Stimulated activated CD4-positive, alpha-beta T cell treated with anti-CD3 and anti-CD28 coated beads, Interleukin-15, amount 100 ng/mL, for 1 hour (primary cell): Measurements from ENCODE around the gene SIRT6.
"Not testable (repeated sequence)": the region's sequence is repeated elsewhere in the genome, so short reads cannot be mapped to it uniquely, and the experiment has no call there.

ENCODE experiments used
- DNase-seq, 2 donors: peaks; one replicate each; pipeline ENCODE4 v3.0.0-alpha.2; 2020; ENCODE audit warnings: low read depth in 1 of 2, low spot score in 1 of 2

The SIRT6 gene

DNA sequence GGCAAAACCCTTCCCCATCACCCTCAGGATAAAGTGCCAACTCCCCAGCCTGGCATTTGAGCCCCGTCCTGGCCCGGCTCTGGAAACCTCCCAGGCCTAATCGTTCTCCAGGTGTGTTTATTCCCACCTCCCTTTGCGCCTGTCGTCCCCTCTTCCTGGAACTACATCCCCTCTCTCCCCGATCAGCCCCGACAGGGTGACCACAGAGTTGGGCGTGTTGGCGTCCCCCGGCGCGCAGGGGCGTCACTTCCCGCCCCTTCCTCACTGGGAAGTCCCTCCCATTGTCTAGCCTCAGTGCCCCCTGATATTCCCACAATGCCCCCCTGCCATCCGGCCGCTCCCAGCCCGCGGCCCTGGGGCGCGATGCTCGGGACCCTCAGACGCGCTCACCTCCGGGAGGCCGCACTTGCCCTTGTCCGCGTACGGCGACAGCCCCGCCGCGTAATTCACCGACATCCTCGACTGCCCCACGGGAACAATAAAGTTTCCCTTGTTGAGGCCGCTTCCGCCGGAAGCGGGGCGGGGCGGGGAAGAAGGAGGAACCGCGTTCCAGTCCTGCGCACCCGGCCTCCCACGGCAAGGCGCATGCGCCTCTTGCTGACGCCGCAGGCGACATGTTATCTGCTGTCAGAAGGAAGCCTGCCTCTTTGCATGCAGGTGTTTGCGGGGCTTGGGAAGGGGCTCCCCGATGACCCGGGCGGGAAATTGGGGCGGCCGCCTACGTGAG is at the start of gene SIRT6, which contains the start of gene ANKRD24:
Gene SIRT6, minus strand, starts transcription at position 480 of the 727 bp plus-strand sequence. Its CDS starts 24 bp downstream, at position 456.
Gene ANKRD24, plus strand, starts transcription at position 606 of the 727 bp plus-strand sequence. CDS start 3,737 bp downstream, outside the sequence.
- DNase-seq: peak; percentile 92 to 95

DNA sequence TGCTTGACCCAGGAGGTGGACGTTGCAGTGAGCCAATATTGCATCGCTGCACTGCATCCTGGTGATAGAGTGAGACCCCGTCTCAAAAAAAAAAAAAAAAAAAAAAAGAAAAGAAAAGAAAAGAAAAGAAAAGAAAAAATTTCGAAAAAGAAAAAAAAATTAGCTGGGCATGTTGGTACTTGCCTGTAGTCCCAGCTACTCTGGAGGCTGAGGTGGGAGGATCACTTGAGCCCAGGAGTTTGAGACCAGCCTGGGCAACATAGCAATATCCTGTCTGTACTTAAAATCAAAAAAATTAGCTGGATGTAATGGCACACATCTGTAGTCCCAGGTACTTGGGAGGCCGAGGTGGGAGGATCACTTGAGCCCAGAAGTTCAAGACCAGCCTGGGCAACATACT is 49.8 kb upstream of the SIRT6 start:
- DNase-seq: not testable (repeated sequence)

- DNase-seq: not testable (repeated sequence)
These were observed 49.2 kb upstream of the SIRT6 start for GRCh38 chr19:4231521-4231920.

- DNase-seq: not testable (repeated sequence)
These were observed 47.9 kb upstream of the SIRT6 start for GRCh38 chr19:4230237-4230636.

- DNase-seq: peak in 1 of 2 donors; percentile 41
These were observed 47.0 kb upstream of the SIRT6 start, which contains the start of gene EBI3 for GRCh38 chr19:4229179-4229931. EBI3 (plus strand) TSS chr19:4229523; CDS start chr19:4229551, 28 bp downstream.

GRCh38 chr19:4228765-4229178 is 46.4 kb upstream of the SIRT6 start:
- DNase-seq: no peak

DNA sequence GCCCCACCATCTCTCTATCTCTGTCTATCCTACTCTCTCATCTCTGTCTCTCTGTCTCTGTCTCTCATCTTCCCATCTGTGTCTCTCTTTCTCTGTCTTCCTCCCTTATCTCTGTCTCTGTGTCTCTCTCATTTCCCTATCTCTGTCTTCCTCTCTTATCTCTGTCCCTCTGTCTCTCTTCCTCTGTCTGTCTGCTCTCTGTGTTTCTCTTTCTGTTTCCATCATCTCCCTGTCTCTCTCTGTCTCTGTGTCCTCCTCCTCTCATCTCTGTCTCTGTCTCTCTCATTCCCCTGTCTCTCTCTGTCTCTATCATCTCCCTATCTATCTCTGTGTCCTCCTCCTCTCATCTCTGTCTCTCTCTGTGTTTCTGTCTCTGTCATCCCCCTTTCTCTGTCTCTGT is 45.4 kb upstream of the SIRT6 start:
- DNase-seq: no peak

DNA sequence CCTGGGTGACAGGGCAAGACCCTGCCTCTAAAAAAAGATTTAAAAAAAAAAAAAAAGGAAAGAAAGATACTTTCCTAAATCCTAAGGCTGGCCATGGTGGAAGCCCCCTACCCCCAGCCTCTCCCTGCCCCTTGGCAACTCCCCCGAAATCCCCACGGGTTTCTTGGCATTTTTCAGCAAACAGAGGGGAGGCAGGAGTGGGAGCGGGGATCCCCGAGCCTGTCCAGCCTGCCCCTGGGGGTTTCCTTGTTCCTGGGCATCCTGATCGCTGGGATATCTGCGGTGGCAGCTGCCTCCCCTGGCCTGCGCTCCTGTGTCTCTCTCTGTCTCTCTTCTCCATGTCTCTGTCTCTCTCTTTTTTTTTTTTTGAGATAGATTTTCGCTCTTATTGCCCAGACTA is 43.5 kb upstream of the SIRT6 start:
- DNase-seq: no peak

GRCh38 chr19:4224470-4224869 is 42.1 kb upstream of the SIRT6 start:
- no peak for DNase-seq

DNA sequence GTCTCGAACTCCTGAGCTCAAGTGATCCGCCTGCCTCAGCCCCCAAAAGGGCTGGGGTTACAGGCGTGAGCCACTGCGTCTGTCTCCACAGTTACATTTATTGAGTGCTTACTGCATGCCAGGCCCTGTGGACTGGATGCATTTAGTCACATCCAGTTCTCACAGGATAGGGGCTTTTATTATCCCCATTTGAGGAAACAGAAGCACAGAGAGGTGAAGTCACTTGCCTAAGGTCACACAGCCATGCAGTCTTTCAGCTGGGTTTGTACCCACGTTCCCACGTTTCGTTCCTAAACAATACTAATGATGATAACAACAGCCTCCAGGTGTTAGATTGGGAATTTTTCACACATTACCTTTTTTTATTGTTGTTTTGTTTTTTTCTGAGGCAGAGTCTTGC is 37.8 kb upstream of the SIRT6 start:
- DNase-seq: no peak

- not testable (repeated sequence) for DNase-seq
These were observed 36.2 kb upstream of the SIRT6 start for GRCh38 chr19:4218523-4218922.

DNA sequence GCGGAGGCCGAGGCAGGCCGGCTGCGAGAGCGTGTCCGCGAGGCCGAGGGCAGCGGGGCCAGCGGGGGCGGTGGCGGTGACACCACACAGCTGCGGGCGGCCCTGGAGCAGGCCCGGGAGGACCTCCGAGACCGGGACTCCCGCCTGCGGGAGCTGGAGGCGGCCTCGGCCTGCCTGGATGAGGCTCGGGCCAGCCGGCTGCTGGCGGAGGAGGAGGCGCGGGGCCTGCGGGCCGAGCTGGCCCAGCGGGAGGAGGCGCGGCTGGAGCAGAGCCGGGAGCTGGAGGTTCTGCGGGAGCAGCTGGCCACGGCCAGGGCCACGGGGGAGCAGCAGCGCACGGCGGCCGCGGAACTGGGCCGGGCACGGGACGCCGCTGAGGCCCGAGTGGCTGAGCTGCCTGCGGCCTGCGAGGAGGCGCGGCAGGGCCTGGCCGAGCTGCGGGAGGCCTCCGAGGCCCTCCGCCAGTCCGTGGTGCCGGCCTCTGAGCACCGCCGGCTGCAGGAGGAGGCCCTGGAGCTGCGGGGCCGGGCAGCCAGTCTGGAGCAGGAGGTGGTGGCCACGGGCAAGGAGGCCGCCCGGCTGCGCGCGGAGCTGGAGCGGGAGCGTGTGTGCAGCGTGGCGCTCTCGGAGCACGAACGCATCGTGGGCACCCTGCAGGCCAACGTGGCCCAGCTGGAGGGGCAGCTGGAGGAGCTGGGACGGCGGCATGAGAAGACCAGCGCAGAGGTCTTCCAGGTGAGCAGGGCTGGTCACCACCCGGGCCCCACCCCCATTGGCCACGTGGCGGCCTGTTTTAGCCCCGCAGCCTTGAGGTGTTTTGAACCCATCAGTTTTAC is 35.3 kb upstream of the SIRT6 start:
- no peak for DNase-seq

DNA sequence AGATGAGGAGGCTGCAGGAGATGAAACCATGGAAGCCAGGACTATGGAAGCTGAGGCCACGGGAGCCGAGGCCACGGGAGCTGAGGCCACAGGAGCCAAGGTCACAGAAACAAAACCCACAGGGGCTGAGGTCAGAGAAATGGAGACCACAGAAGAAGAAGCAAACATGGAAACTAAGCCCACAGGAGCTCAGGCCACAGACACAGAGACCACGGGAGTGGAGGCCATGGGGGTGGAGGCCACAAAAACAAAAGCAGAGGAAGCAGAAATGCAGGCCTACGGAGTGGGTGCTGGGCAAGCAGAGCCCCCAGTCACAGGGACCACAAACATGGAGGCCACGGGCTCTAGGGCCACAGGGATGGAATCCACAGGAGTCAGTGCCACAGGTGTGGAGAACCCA is 34.5 kb upstream of the SIRT6 start:
- DNase-seq: no peak

DNA sequence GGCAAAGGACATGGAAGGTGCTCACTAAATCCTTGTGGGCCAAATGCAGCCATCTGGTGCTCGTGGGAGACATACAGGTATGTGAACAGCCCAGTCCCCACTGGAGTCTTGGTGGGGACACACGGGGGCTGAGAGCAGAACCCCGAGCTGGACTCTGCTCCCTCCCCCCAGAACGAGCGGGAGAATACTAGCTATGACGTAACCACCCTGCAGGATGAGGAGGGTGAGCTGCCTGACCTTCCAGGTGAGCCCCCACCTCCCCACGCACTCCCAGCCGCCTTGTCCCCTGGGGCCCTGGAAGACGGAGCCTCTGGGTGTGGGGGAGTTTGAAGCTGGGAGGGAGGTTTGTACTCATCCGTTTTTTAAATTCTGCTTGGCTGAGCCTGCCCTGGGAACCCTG is 33.4 kb upstream of the SIRT6 start:
- no peak for DNase-seq

DNA sequence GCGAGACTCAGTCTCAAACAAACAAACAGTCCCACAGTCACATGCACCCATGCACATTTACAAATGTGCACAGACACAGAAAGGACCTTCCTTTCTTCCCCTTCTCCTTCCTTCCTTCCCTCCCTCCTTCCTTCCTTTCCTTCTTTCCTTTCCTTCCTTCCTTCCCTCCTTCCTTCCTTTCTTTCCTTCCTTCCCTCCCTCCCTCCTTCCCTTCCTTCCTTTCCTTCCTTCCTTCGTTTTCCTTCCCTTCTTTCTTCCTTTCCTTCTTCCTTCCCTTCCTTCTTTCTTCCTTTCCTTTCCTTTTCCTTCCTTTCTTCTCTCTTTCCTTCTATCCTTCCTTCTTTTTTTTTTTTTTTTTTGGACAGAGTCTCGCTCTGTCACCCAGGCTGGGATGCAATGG is 30.8 kb upstream of the SIRT6 start:
- no peak for DNase-seq

DNA sequence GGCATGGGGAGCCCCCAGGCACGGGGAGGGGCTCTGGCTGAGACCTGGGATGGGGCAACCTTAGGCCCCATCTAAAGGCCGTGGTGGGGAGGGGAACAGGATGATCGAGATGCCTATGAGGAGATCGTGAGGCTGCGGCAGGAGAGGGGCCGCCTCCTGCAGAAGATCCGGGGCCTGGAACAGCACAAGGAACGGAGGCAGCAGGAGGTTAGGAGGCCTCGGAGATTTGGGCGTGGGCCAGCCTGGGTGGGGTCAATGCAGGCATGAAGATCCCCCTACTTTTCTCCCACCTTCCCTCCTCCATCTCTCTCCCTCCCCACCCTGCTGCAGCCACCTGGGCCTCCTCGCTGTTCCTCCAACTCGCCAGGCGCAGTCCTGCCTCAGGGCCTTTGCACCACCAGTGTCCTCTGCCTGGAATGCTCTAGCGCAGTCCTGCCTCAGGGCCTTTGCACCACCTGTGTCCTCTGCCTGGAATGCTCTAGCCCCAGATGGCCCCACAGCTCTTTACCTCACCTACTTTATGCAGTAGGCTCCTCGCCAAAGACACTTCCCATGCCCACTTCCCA is 27.9 kb upstream of the SIRT6 start:
- DNase-seq: no peak

DNA sequence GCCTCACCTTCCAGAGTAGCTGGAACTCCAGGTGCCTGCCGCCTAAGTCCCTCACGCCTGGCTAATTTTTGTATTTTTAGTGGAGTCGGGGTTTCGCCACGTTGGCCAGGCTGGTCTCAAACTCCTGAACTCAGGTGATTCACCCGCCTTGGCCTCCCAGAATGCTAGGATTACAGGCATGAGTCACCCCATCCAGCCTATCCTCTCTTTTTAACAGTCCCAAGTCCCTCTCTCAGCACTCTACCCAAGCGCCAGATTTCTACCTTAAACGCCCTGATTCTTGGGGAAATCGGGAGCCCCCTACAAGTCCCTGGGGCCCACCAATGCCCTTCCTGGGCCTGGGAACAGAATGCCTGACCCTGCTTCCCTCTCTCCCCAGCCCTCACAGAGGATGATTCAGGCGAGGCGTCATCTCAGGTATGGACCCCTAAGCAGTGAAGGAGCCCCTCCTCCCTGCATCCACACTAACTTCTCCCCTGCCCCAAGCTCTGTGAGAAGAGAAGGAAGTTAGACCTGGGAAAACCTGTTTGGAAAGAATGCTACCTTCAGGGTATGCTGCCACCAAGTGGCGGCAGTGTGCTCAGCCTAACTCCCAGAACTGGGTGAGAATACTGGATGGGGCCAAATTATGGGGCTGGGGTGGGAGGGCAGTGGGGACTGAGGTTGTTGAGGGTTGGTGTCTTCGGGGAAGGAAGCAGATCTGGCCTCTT is 26.2 kb upstream of the SIRT6 start:
- DNase-seq: no peak

DNA sequence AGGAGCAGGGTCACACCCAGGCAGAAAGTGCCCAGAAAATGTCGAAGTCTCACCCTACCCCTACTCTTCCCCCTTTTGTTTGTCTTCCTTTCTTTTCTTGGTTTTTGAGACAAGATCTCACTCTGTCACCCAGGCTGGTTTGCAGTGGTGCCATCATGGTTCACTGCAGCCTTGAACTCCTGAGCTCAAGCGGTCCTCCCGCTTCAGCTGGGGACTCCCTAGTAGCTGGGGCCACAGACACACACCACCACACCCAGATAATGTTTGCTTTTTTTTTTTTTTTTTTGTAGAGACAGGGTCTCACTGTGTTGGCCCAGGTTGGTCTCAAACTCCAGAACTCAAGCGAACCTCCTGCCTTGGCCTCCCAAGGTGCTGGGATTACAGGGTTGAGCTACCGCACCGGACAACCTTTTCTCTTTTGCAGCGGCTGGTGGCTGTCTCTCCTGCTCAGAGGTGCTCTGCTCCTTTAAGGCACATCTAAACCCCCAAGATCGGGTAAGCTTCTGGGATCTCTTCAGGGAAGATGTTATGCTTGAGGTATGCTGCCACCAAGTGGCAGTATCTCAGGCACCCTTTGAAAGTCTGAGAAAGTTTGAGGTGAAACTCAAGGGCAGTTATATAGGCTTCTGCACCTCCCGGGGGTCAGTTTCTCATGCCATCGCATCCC is 24.6 kb upstream of the SIRT6 start:
- no peak for DNase-seq

GRCh38 chr19:4201798-4202197 is 19.4 kb upstream of the SIRT6 start:
- DNase-seq: no peak
